HG02885 (cell line): ENCODE data around the gene KLK11.

ENCODE experiments used
- ATAC-seq: cut with Tn5 transposase; IDR thresholded peaks from one replicate; pipeline ENCODE4 v1.9.1; 2021; ENCODE audit warnings: mild to moderate bottlenecking; ENCODE audit not compliant: unreplicated experiment, poor library complexity

The KLK11 gene

DNA sequence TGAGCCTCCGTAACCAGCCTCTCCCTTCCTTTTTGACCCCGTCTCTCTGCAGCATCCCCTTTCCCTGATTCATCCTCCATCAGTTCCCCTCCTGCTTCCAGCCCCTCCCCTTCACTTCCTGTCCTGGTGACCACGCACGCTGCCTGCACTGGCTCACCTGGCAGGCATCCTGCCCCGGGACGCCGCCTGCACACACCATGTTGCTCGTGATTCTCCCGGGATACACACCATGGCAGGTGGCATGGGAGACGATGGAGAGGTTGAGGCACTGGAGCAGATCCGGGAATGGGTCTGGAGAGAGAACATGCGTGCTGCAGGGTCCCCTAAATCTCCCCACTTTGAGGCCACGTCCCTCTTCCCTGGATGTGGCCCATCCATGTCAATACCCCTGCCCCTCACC lies 4.2 kb upstream of the KLK11 start:
- no peak for ATAC-seq

- no peak for ATAC-seq
Observed at GRCh38 chr19:51029718-51030117, 3.3 kb upstream of the KLK11 start.

- ATAC-seq, result no peak
Observed at GRCh38 chr19:51027873-51028272, 1.5 kb upstream of the KLK11 start.

DNA sequence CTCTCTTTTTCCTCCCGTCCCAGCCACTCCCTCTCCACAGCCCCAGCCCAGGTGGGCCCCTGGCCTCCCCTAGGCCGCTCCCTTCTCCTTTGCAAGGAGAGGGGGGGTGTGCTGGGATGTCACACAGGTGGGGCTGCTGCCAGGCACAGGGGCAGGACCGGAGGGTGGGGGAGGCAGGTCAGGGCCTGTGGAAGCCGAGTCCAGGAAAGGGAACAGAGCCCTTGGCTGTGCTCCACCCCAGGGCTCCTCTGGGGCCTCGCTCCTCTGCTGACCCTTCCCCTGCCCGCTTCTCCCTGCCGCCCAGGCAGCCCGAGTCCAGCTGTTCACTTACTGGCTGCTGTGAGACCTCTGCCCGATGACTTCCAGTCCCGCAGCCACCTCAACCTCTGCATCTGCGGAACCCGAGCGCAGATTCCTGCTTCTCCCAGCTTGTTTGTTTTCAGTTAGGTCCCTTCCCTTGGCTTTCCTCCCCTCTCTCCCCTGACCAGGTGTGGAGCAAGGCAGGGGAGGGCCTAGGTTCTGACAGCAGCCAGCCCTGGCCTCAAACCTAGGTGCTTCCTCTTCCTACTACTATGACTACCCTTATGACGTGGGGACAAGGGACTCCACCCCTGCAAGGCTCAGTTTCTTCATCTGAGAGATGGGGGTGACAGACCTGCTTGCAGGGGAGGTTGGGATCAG lies 850 bp upstream of the KLK11 start:
- ATAC-seq, result no peak

DNA sequence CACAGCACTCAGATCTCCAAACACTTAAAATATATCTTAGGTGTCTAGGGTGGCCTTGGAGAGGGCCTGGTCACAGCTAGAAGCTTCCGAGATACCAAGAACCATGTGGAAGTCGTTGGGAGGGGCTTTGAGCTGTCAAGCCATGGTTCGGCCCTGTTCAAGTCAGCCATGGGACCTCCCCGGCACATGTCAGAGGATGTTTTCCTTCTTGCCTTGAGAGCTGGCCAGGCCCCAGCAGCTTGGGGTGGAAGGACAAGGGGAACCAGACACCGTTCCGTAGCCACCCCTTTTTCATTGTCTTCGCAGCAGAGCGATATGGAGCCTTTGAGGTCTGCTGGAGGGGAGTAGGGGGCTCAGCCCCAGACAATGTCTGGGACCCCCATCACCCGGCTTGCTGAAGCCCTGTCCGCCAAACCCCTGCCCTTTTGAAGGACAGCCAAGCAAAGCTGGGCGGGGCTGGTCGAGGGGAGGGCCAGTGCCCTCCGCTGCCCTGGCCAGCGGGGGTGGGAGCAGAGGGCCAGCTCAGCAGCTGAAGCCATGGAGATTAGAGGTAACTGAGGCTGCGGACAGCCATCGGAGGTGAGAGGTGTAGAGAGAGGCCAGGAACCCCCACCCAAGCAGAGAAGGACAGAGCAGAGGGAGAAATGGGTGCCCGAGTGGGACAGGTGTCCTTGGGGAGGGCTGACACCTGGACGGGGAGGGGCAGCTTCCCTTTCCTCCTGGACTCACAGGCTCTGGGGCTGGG lies 435 bp downstream of the KLK11 start:
- ATAC-seq, result no peak

GRCh38 chr19:51025401-51025800 lies 1.0 kb downstream of the KLK11 start:
- no peak for ATAC-seq

DNA sequence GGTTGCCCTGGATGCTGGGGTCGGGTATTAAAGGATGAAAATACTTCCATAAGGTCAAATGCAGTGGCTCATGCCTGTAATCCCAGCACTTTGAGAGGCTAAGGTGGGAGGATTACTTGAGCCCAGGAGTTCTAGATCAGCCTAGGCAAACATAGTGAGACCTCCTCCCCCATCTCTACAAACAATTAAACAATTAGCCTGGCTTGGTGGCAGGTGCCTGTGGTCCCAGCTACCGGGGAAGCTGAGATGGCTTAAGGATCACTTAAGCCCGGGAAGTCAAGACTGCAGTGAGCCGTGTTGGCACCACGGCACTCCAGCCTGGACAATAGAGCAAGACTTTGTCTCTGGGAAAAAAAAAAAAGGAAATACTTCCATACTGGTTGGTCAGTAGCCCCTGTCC lies 1.5 kb downstream of the KLK11 start:
- ATAC-seq, result no peak

- no peak for ATAC-seq
Observed at GRCh38 chr19:51023946-51024345, 2.5 kb downstream of the KLK11 start.

GRCh38 chr19:51022526-51022925 lies 3.9 kb downstream of the KLK11 start:
- ATAC-seq, result no peak

DNA sequence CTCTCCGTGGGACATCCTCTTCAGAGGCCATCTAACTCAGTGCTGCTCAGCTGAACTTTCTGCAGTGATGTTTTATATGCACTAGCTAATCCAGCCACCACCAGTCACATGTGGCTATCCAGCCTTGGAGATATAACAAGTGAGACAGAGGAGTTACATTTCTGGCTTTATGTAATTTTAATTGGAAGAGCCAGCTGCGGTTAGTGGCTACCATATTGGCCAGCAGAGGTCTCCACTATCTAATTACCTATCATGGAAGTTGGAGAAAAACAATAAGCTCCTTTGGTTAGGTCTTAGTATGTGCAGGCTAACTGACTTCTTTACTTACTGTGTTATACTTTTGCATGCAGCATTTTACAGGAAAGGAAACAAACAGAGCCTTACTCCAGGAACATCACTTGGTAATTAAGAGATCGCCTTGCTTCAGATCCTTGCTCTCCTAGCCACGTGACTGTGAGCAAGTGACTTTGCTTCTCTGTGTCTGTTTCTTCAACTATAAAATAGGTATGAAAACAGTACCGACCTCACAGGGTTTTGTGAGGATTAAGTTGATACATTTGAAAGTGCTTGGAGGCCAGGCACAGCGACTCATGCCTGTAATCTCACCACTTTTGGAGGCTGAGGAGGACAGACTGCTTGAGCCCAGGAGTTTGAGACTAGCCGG lies 5.3 kb downstream of the KLK11 start:
- no peak for ATAC-seq

DNA sequence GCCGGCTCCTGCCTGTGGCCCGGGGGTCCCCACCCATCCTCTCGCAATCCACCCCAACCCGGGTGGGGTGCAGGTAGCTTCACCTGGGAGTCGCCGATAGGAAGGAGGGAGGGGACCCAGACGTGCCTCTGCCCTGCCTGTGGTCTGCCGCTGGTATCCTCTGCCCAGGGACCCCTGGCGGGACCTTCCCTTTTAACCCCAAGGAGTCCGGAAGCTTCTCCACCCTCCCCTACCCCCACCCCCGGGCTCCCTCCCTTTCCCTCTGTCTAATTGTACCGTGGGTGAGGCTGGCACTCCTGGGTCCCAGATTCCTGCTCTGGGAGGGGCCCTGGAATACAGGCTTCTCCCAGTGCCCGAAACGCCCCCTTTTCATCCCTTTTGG lies 6.9 kb downstream of the KLK11 start, which contains the start of gene KLK10:
Gene KLK10 (minus strand): TSS at position 166 of the 382 bp plus-strand sequence. CDS start 579 bp downstream, outside the sequence.
- no peak for ATAC-seq

DNA sequence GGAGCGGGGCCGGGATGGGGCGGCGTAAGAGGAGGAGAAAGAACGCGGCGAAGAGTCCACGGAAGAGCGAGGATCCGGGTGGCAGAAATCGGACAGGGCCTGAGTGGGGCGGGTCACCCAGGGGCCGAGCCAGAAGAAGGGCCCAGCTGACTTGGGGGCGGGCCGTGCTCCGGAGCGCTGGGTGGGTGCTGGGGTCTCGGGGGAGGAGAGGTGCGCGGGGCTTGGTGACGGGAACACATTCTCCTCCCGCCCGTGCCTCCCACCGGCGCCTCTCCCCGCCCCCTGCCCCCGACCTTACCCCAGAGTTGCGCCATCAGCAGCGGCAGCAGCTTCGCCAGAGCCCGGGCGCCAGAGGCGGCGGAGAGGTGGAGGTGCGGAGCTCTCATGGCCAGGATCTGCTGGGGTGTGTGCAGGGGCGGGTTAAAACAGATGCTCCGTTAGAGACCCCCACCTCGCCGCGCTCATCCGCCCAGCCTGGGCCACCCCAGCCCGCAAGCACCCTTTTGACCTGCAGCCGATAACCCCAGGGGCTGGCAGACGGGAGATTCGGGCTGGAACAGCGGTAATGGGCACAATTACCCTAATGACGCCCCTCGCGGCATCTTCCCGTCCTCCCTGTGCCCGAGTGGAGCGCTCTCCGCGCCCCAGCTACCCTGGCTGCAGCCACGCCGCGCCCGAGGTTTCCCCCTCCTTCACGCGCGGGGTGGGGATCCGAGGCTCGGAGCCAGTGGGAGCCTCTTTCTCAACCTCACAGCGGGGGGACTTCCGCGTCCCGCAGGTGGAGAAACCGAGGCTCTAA lies 7.5 kb downstream of the KLK11 start:
- no peak for ATAC-seq

- ATAC-seq, result no peak
Observed at GRCh38 chr19:51016798-51017683, 9.4 kb downstream of the KLK11 start.

DNA sequence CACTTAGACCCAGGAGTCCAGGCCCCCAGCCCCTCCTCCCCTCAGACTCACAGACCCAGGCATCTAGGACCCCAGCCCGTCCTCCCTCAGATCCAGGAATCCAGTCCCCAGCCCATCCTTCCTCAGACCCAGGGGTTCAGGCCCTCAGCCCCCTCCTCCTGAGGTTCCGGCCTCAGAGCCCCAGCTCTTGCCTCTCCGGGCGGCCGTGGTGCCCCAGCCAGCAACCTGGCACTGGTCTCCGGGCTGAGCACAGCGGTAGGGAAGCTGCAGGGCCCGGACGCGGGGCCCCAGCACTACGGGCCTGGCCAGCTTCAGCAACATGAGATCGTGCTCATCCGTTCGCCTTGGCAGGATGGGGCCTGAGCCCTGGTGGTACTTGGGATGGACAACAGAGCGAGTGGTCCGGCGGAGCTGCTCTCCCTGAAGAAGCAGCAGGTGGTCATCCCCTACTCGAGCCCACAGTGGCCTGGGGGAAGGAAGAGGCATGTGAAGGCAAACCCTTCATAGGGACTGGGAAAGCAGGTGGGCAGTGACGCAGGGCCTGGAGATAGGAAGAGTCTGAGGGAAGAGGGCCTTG lies 10.6 kb downstream of the KLK11 start:
- no peak for ATAC-seq

DNA sequence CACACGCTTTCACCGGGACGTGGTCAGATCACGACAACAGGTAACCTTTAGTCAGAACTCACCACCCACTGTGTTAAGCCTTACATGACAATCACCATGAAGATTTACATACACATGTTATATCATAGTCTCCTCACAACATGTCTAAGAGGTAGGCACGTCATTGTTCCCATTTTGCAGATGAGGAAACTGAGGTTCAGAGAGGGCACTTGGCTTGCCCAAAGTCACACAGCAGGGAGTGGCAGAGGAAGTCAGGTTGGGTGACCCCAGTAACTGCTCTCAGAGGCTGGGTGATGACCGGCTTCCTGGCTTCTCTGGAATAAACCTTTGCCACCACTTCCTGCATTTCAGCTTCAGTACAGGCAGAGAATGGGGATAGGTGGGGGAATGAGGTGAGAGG lies 12.2 kb downstream of the KLK11 start:
- ATAC-seq, result no peak

DNA sequence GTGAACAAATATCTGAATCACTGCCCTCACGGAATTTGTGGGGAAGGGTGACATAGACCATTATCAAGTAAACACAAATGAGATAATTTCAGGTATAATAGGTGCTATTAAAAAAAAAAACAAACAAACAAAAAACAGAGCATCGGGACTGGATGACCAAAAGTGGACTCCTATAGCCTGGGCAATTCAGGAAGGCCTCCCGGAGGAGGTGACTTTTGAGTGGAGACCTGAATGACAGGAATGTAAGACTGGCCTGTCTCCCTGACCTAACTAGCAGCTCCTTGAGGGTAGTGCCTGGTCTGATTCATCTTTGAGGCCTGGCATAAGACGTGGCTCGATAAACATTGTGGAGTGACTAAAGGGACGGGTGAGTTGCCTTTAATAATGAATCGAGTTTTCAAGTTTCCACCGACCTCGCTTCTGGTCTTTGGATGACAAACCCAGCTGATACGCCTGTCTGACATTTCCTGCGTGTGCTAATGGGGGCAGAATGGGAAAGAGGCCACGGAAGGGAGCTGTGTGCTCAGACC lies 13.7 kb downstream of the KLK11 start:
- ATAC-seq, result no peak

GRCh38 chr19:51010066-51010795 lies 16.2 kb downstream of the KLK11 start:
- ATAC-seq, result no peak
